ENCODE measurements around the gene BRD3OS. TPM values are rescaled to one million over a fixed set of nuclear protein-coding genes. Genes with fewer than 3 reads are reported as not detected.

Gene BRD3OS
- total and polyA plus RNA-seq, 2 of the 13 experiments (the other 11 are each of a cell fraction or from before 2014, with no cell fraction given): 4.9 to 5.7 TPM

GRCh38 chr9:134066913-134067851 is 41.9 kb downstream of the BRD3OS start (continued):
- TF ChIP-seq ZNF883 (CRISPR knock-in tag; IDR thresholded peaks at IDR 0.05; ENCODE audit: not compliant biosample characterization) (peak; percentile 25), ARHGAP35 (CRISPR knock-in tag; IDR thresholded peaks at IDR 0.05; ENCODE audit: borderline replicate concordance) (no peak), HNF1A (IDR thresholded peaks at IDR 0.05; ENCODE audit: low read depth) (no peak), HNF1A (CRISPR knock-in tag; IDR thresholded peaks at IDR 0.05; ENCODE audit: borderline replicate concordance) (no peak), GTF3A (CRISPR knock-in tag; conservative IDR thresholded peaks at IDR 0.05) (no peak), E2F5 (CRISPR knock-in tag; conservative IDR thresholded peaks at IDR 0.05) (no peak), ZNF232 (CRISPR knock-in tag; IDR thresholded peaks at IDR 0.05; ENCODE audit: borderline replicate concordance) (no peak), YEATS4 (CRISPR knock-in tag; IDR thresholded peaks at IDR 0.05; ENCODE audit: borderline replicate concordance) (no peak), FOXP1 (IDR thresholded peaks at IDR 0.05) (no peak), FOXP1 (CRISPR knock-in tag; IDR thresholded peaks at IDR 0.05) (no peak), ZNF850 (CRISPR knock-in tag; conservative IDR thresholded peaks at IDR 0.05) (no peak), SRSF4 (IDR thresholded peaks at IDR 0.05; ENCODE audit: low read depth, low read length, poor library complexity, severe bottlenecking) (no peak), ZBTB4 (CRISPR knock-in tag; IDR thresholded peaks at IDR 0.05; ENCODE audit: borderline replicate concordance) (no peak), ZBTB49 (CRISPR knock-in tag; IDR thresholded peaks at IDR 0.05; ENCODE audit: borderline replicate concordance) (no peak), ZNF777 (CRISPR knock-in tag; IDR thresholded peaks at IDR 0.05) (no peak), REL (CRISPR knock-in tag; conservative IDR thresholded peaks at IDR 0.05) (no peak), ZNF383 (CRISPR knock-in tag; IDR thresholded peaks at IDR 0.05; ENCODE audit: borderline replicate concordance) (no peak), CHD4 (IDR thresholded peaks at IDR 0.05; ENCODE audit: borderline replicate concordance, low read length) (no peak)
